ENCODE data around the gene TMPRSS3.

The TMPRSS3 gene

DNA sequence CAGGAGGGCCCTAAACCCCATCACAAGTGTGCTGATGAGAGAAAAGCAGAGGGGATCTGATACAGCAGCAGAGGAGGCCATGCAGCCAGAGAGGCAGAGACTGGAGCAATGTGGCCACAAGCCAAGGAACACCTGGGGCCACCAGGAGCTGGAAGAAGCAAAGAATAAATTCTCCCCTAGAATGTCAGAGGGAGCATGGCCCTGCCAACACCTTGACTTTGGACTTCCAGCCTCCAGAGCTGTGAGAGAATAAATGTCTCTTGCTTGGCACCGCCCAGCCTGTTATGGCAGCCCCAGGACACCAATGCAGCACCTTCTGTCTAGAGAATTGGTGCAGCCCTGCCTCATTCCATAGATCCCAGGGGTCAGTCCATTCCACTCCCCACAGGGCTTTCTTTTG lies 33.2 kb upstream of the TMPRSS3 start:
- peaks cover 3% of the 10 kb centered on the region for H3K4me1 ChIP-seq (ENCODE audit: insufficient read depth, insufficient read length)
- H3K9me3 ChIP-seq (ENCODE audit: insufficient read depth, low read length): 0 out of 2 replicates have a peak, but pooled peaks cover 7% of the 10 kb centered on the region
- peaks cover 14% of the 10 kb centered on the region for H3K27me3 ChIP-seq (ENCODE audit: insufficient read depth, insufficient read length)
- DNase-seq (ENCODE audit: low read depth, low spot score): no peak
- no peaks in the 10 kb centered on the region for H3K36me3 ChIP-seq (ENCODE audit: insufficient read depth, insufficient read length, low read length)
- H3K4me3 ChIP-seq (ENCODE audit: insufficient read length, low read depth): no peak overlapping the region
- TF ChIP-seq YY1 (IDR thresholded peaks at IDR 0.05; ENCODE audit: insufficient read depth, insufficient read length) (no peak), SUZ12 (IDR thresholded peaks at IDR 0.05; ENCODE audit: extremely low read depth, insufficient read depth, insufficient read length) (no peak), ZNF274 (IDR thresholded peaks at IDR 0.05; ENCODE audit: low read depth, low read length) (no peak)
- H3K9ac ChIP-seq (ENCODE audit: insufficient read length, low read depth): no peak overlapping the region

DNA sequence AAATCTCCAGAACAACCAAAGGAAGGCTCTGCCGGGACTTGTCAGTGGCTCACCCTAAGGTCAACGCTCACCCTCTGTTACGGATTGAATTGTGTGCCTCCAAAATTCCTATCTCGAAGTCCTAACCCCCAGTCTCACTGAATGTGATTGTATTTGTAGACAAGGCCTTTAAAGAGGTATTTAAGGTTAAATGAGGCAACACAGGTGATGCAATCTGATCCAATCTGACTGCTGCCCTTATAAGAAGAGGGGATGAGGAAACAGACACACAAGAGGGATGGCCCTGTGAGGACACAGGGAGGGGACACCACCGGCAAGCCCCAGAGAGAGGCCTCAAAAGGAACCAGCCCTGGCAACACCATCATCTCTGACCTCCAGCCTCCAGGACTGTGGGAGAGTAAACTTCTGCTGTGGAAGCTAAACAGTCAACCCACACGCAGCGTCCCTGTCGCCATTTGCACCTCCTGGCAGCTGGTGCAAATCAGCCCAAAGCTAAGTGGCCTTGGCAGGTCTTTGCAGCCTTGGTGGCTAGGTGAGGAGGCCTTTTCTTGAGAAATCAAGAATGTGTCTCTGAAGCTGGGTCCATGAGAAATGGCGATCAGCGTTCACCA lies 32.1 kb upstream of the TMPRSS3 start:
- H3K9ac ChIP-seq (ENCODE audit: insufficient read length, low read depth): no peak overlapping the region
- DNase-seq (ENCODE audit: low read depth, low spot score): no peak
- peaks cover 3% of the 10 kb centered on the region for H3K4me1 ChIP-seq (ENCODE audit: insufficient read depth, insufficient read length)
- no peaks in the 10 kb centered on the region for H3K36me3 ChIP-seq (ENCODE audit: insufficient read depth, insufficient read length, low read length)
- TF ChIP-seq YY1 (IDR thresholded peaks at IDR 0.05; ENCODE audit: insufficient read depth, insufficient read length): no peak
- TF ChIP-seq ZNF274 (IDR thresholded peaks at IDR 0.05; ENCODE audit: low read depth, low read length): no peak
- no peak for TF ChIP-seq SUZ12 (IDR thresholded peaks at IDR 0.05; ENCODE audit: extremely low read depth, insufficient read depth, insufficient read length)
- 0 out of 2 replicates have a peak, but pooled peaks cover 7% of the 10 kb centered on the region for H3K9me3 ChIP-seq (ENCODE audit: insufficient read depth, low read length)
- H3K27me3 ChIP-seq (ENCODE audit: insufficient read depth, insufficient read length): peaks cover 9% of the 10 kb centered on the region
- H3K4me3 ChIP-seq (ENCODE audit: insufficient read length, low read depth): no peak overlapping the region

DNA sequence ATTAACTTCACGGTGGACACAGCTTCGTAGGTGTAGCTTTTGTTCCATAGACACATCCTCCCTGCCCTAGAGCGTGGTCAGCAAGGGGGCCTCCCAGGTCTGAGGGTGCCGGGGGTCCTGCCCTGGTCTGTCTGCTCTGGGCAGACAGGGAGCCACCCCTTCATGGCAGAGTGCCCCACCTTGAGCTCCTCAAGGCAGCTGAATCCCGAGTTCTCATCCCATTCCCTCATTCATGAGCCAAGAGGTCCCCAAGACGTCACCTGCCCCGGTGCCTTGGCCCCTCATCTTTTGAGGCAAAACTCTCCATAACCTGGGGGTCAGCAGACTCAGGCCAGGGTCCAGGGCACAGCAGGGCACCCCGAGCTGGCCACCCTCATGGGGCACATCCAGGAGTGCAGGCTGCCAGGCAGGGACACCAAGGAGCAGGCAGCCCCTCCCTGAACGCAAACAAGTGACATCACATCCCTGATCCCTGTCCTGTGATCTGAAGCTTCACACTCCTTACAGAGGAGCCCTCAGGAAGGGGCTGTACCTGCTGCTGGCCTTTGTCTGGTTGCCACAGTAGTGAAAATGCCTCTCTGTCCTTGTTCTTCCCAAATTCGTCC lies 31.1 kb upstream of the TMPRSS3 start:
- no peak for DNase-seq (ENCODE audit: low read depth, low spot score)
- H3K4me3 ChIP-seq (ENCODE audit: insufficient read length, low read depth): no peak overlapping the region
- no peaks in the 10 kb centered on the region for H3K36me3 ChIP-seq (ENCODE audit: insufficient read depth, insufficient read length, low read length)
- H3K27me3 ChIP-seq (ENCODE audit: insufficient read depth, insufficient read length): peaks cover 2% of the 10 kb centered on the region
- no peaks in the 10 kb centered on the region for H3K9me3 ChIP-seq (ENCODE audit: insufficient read depth, low read length)
- no peak for TF ChIP-seq SUZ12 (IDR thresholded peaks at IDR 0.05; ENCODE audit: extremely low read depth, insufficient read depth, insufficient read length)
- no peak for TF ChIP-seq YY1 (IDR thresholded peaks at IDR 0.05; ENCODE audit: insufficient read depth, insufficient read length)
- no peak for TF ChIP-seq ZNF274 (IDR thresholded peaks at IDR 0.05; ENCODE audit: low read depth, low read length)
- H3K9ac ChIP-seq (ENCODE audit: insufficient read length, low read depth): no peak overlapping the region
- H3K4me1 ChIP-seq (ENCODE audit: insufficient read depth, insufficient read length): peaks cover 3% of the 10 kb centered on the region

DNA sequence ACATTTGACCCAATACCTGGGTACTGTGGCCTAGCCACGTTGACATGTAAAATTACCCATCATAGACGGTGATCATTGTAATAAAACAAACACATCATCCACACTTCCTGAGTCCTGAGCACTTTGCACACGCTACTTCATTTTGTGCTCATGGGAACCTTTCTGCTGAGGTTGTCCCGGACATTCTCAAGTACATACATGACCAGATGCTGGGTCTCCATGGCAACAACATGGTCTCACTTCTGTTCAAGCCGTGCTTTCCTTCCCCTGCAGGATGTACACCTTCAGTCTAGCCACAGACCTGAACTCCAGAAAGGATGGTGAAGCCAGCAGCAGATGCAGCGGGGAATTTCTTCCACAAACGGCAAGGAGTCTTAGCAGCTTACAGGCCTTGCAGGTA lies 30.6 kb upstream of the TMPRSS3 start:
- no peaks in the 10 kb centered on the region for H3K36me3 ChIP-seq (ENCODE audit: insufficient read depth, insufficient read length, low read length)
- H3K4me1 ChIP-seq (ENCODE audit: insufficient read depth, insufficient read length): peaks cover 3% of the 10 kb centered on the region
- H3K9me3 ChIP-seq (ENCODE audit: insufficient read depth, low read length): no peaks in the 10 kb centered on the region
- no peak overlapping the region for H3K9ac ChIP-seq (ENCODE audit: insufficient read length, low read depth)
- TF ChIP-seq YY1 (IDR thresholded peaks at IDR 0.05; ENCODE audit: insufficient read depth, insufficient read length) (no peak), ZNF274 (IDR thresholded peaks at IDR 0.05; ENCODE audit: low read depth, low read length) (no peak), SUZ12 (IDR thresholded peaks at IDR 0.05; ENCODE audit: extremely low read depth, insufficient read depth, insufficient read length) (no peak)
- no peak overlapping the region for H3K4me3 ChIP-seq (ENCODE audit: insufficient read length, low read depth)
- H3K27me3 ChIP-seq (ENCODE audit: insufficient read depth, insufficient read length): no peaks in the 10 kb centered on the region
- DNase-seq (ENCODE audit: low read depth, low spot score): no peak

DNA sequence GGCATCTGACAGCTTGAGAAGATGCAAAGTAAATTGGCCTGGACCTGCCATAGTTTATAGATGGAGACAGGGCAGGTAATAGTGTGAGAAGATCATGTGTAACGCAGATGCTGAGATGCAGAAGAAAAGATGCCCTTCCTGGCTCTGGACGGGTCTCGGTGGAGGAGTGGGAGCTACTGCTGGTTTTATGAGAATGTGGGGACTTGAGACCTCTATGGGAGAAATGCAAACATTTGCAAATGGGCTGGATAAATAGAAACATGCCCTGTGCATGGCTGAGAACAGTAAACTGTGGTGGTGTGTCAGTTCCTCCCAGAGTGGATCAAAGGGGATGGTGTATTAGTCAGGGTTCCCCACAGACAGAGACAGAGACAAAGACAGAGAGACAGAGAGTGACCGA lies 29.7 kb upstream of the TMPRSS3 start:
- Histone ChIP-seq H3K4me1 (ENCODE audit: insufficient read depth, insufficient read length) (peaks cover 3% of the 10 kb centered on the region), H3K9me3 (ENCODE audit: insufficient read depth, low read length) (no peaks in the 10 kb centered on the region), H3K27me3 (ENCODE audit: insufficient read depth, insufficient read length) (no peaks in the 10 kb centered on the region), H3K36me3 (ENCODE audit: insufficient read depth, insufficient read length, low read length) (no peaks in the 10 kb centered on the region), H3K4me3 (ENCODE audit: insufficient read length, low read depth) (no peak overlapping the region), H3K9ac (ENCODE audit: insufficient read length, low read depth) (no peak overlapping the region)
- no peak for TF ChIP-seq YY1 (IDR thresholded peaks at IDR 0.05; ENCODE audit: insufficient read depth, insufficient read length)
- no peak for DNase-seq (ENCODE audit: low read depth, low spot score)

DNA sequence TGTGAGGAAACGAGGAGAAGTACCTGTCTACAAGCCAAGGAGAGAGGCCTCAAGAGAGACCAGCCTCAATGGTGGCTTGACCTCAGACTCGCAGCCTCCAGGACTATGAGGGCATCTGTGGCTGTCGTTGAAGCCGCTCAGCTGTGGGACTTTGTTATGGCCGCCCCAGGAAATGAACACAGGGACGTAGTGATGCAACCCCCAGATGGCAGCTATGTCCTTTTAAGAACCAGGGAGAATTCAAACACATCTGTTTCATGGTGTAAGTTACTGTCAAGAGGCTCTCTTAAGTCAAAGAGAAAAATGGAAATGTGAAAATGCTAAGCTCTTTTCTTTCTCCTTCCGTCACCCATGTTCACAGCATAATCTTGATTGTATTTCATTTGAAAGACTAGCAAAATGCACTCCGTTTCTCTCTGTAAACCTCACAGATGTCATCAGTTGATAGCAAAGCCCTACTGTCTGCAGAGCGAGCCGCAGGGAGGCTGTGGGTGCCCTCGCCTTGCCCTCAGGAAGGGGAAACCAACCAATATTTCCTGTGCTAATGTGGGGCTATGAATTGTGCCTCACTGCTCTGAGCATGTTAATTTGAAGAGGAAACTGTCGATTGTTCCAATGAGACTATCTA lies 29.2 kb upstream of the TMPRSS3 start:
- Histone ChIP-seq H3K27me3 (ENCODE audit: insufficient read depth, insufficient read length) (no peaks in the 10 kb centered on the region), H3K9ac (ENCODE audit: insufficient read length, low read depth) (no peak overlapping the region), H3K4me1 (ENCODE audit: insufficient read depth, insufficient read length) (no peaks in the 10 kb centered on the region), H3K9me3 (ENCODE audit: insufficient read depth, low read length) (no peaks in the 10 kb centered on the region), H3K36me3 (ENCODE audit: insufficient read depth, insufficient read length, low read length) (no peaks in the 10 kb centered on the region), H3K4me3 (ENCODE audit: insufficient read length, low read depth) (no peak overlapping the region)
- DNase-seq (ENCODE audit: low read depth, low spot score): no peak
- no peak for TF ChIP-seq SUZ12 (IDR thresholded peaks at IDR 0.05; ENCODE audit: extremely low read depth, insufficient read depth, insufficient read length)

DNA sequence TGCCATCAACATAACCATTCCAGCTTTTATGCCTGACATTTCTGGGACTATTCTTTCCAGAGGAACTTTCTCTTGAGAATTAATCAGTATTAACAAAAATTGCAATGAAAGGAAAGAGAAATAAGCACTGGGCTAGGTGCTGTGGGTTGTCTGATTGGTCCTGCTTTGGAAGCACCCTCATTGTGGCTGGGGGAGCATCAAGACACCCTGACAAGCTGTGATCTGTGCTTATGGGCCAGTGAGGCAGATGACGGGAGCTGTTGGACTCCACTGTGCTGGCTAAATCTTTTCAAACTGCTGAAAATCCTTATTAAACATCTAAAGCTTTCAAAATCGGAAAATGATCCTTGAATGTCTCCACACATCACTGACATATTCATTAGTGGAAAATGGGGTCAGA lies 27.8 kb upstream of the TMPRSS3 start:
- DNase-seq (ENCODE audit: low read depth, low spot score): no peak
- Histone ChIP-seq H3K36me3 (ENCODE audit: insufficient read depth, insufficient read length, low read length) (no peaks in the 10 kb centered on the region), H3K9me3 (ENCODE audit: insufficient read depth, low read length) (no peaks in the 10 kb centered on the region), H3K4me1 (ENCODE audit: insufficient read depth, insufficient read length) (no peaks in the 10 kb centered on the region), H3K27me3 (ENCODE audit: insufficient read depth, insufficient read length) (no peaks in the 10 kb centered on the region), H3K4me3 (ENCODE audit: insufficient read length, low read depth) (no peak overlapping the region), H3K9ac (ENCODE audit: insufficient read length, low read depth) (no peak overlapping the region)
- TF ChIP-seq SUZ12 (IDR thresholded peaks at IDR 0.05; ENCODE audit: extremely low read depth, insufficient read depth, insufficient read length): no peak
- TF ChIP-seq ZNF274 (IDR thresholded peaks at IDR 0.05; ENCODE audit: low read depth, low read length): no peak
- no peak for TF ChIP-seq YY1 (IDR thresholded peaks at IDR 0.05; ENCODE audit: insufficient read depth, insufficient read length)

Measured in NT2/D1 (cell line).